GM19452 (cell line): Measurements from ENCODE around the gene CAMK2D.

Experiments used
- ATAC-seq: cut with Tn5 transposase; IDR thresholded peaks from one replicate; pipeline ENCODE4 v1.9.1; 2021; ENCODE audit not compliant: unreplicated experiment

Gene CAMK2D

GRCh38 chr4:113576947-113577678, 184.4 kb downstream of the CAMK2D start:
- no peak for ATAC-seq

DNA sequence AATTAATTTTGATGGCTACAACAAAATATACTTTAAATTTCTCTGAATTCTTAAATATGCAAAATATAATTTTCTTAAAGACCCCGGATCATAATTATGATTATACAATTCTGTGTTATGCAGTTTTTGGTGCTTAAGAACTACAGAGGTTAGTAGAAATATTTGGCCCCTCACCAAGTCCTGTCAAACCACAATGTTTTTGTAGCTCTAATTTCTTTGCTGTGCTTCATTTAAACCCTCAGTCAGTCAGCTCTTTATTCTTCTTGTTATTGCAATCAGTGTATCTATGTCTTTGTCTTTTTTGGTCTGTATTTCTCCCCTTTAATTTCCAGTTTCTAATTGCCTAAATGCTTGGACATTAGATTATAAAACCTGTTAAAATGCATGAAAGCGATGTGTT, 186.1 kb downstream of the CAMK2D start:
- no peak for ATAC-seq

- no peak for ATAC-seq
These were observed 186.9 kb downstream of the CAMK2D start for GRCh38 chr4:113574636-113575103.

- no peak for ATAC-seq
These were observed 188.9 kb downstream of the CAMK2D start for GRCh38 chr4:113572620-113573019.

- no peak for ATAC-seq
These were observed 195.3 kb downstream of the CAMK2D start for GRCh38 chr4:113566015-113566795.

DNA sequence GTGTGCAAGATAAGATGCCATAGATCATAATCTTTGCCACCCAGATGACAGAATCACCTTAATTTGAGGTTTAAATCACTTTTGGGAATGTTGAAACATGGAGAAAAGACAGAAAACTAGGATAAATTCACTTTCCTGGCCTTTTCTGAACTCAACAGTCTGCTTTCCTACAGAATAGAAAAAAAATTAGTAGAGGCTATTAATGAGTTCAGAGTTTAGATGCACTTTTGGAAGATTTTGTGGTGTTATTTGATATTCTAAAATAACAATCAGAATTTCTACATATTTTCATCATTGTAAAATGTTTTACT, 195.9 kb downstream of the CAMK2D start:
- no peak for ATAC-seq

DNA sequence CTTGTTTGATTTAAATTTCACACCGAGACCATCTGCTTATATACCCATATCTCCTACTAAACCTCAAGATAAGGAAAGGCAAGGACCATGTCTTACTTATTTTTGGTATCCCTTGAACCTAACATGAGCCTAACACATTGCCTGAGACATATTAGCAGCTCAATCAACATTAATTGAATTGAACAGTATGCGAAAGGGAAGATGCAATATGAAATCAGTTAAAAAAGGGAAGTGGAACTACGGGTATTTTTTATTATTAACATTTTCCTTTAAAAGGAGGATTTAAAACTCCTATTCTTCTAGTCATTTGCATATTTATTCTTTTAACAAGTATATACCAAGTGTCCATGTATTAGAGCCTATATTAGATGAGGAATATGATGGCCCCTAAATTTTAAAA, 197.0 kb downstream of the CAMK2D start:
- peak; percentile 32 for ATAC-seq

DNA sequence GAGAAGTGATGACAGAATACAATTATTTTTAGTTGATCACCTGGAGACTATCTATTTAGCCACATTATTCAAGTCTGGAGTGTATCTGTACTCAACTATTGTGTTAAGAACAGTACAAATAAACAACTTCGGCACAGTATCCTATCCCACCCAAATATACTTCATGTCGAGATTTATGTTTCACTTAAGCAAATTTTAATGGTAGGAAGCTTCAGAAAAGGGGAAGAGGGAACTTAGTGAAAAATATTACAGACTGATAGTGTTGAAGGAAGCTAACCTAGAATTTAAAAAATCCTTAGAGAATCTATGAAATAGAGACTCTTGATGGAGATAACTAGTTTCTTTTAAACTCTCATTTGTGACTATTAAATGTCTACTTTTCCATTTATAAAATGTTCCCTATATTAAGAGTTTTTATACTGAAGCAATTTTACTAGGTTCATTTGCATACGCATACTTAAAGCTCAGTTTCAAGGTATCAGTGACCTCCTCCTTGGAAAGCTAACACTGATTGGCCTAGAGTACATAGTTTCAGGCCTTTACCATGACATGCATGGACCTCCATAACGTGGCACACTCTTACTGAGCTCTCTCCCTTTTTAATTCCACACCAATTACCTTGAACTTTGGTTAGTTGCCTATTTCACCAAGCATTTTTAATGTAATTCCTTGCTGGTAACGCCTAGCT, 197.7 kb downstream of the CAMK2D start:
- ATAC-seq: no peak

- no peak for ATAC-seq
These were observed 199.8 kb downstream of the CAMK2D start for GRCh38 chr4:113561758-113562157.

GRCh38 chr4:113561092-113561491, 200.4 kb downstream of the CAMK2D start:
- no peak for ATAC-seq

GRCh38 chr4:113560579-113560978, 201.0 kb downstream of the CAMK2D start:
- no peak for ATAC-seq

DNA sequence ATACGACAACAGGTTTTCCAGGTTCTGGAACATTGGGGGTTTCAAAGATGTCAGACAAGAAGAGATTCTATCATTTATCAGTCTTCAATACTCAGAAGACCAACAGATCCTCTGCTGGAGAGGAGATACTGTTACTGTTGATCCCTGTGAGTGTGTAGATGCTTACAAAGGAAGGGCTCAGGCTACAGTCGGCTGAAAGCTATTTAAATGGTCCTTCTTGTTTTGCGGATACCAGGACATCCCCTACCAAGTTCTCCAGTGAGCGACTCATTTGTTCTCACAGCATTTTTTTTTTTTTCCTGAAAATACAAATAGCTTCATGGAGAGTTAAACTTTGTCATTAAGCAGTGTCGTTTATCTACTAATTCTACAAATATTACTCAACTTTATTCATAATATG, 201.6 kb downstream of the CAMK2D start:
- ATAC-seq: no peak

- no peak for ATAC-seq
These were observed 205.0 kb downstream of the CAMK2D start for GRCh38 chr4:113556382-113557134.

DNA sequence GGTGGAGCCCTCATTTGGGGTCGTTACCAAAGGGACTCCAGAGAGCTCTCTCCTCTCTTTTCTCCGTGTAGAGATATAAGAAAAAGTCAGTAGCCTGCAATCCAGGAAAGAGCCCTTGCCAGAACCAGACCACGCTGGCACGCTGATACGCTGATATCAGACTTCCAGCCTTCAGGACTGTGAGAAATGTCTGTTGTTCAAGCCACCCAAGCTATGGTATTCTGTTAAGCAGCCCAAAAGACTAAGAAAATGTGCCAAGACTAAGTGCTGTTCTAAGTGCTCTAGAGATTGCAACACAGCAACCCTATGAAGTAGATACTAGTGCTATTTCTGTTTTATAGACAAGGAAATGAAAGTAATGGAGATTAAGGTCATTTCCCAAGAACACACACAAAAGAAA, 205.7 kb downstream of the CAMK2D start:
- ATAC-seq: no peak

DNA sequence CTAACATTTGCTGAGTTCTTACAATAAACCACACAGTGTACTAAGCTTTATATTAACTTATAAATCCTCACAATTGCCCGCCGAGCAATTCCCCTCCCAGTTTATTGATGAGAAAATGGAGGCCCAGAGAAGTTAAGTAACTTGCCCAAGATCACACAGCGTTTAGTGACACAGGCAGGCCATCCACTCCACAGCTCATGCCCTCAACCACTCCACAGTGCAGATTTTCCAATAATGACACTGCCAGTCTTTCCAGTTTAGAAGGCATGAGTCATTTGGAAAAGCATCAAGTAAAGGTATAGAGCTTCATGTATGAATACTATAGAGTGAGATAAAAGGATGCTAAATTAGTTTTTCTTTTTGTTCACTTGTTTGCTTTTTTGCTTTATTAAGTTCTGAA, 208.5 kb downstream of the CAMK2D start:
- ATAC-seq: no peak

DNA sequence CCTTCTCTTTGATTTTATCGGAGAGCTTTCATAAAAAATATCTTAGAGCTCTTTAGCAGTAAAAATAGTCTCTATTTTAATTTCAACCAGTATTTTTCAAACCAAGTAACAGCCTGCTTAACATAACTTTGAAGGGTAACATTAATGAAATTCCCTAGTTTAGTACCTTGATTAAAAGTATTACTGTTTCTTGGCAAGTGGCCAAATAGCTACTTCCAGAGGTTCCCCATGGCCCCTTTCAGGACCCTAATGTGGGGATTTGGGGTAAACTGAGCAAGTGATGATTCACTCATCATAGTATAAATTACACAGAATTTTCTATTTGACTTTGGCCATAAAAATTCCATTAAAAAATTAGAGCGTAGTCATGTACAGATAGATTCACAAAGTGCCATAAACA, 211.0 kb downstream of the CAMK2D start:
- no peak for ATAC-seq

GRCh38 chr4:113548303-113548702, 213.2 kb downstream of the CAMK2D start:
- no peak for ATAC-seq

- ATAC-seq: peak; percentile 98
These were observed 214.0 kb downstream of the CAMK2D start for GRCh38 chr4:113547487-113548042.

DNA sequence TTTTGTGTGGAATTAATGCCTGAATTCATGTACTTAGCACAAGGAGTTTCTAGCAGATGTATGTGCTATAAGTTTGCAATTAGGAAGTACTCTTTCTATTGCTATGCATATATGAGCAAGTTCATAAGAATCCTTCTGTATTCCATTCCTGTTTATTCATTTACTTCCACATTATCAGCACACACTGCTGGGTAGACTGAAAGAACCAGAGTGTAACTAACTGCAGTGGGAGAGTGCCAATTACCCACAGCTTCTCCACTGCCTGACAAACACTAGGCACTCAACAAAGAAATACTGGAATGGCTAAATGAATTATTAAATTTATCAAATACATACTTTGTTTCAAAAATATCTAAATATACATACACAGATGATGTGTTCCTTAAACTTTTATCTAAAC, 219.6 kb downstream of the CAMK2D start:
- ATAC-seq: no peak

GRCh38 chr4:113540859-113541258, 220.7 kb downstream of the CAMK2D start:
- no peak for ATAC-seq

- peak; percentile 71 for ATAC-seq
These were observed 222.1 kb downstream of the CAMK2D start for GRCh38 chr4:113539408-113539807.
